H9 (cell line): ENCODE data around the gene MYL3. TPM values are rescaled to one million over a fixed set of nuclear protein-coding genes. Genes with fewer than 3 reads are reported as not detected.

Experiments used
- DNase-seq: peaks from one replicate; pipeline ENCODE4 v3.0.0-alpha.2; 2017
- H2AFZ ChIP-seq: one replicate; pipeline ENCODE4 v1.6.1; 2013; ENCODE audit warnings: mild to moderate bottlenecking, low read length, control low read depth, moderate library complexity
- H2AK5ac ChIP-seq: 2 replicates; pipeline ENCODE4 v1.6.1; 2013; ENCODE audit warnings: low read length, control low read depth, mixed read lengths; ENCODE audit not compliant: insufficient read length
- H2BK120ac ChIP-seq: one replicate; pipeline ENCODE4 v1.6.1; 2013; ENCODE audit warnings: low read depth, mild to moderate bottlenecking, low read length, control low read depth, inconsistent platforms; ENCODE audit not compliant: poor library complexity, severe bottlenecking
- H2BK12ac ChIP-seq: 2 replicates; pipeline ENCODE4 v1.6.1; 2013; ENCODE audit warnings: low read length, control low read depth, mixed read lengths, low read depth; ENCODE audit not compliant: insufficient read length
- H2BK15ac ChIP-seq: 2 replicates; pipeline ENCODE4 v1.6.1; 2013; ENCODE audit warnings: low read depth, low read length, control low read depth
- H2BK20ac ChIP-seq: one replicate; pipeline ENCODE4 v1.6.1; 2013; ENCODE audit warnings: low read depth, mild to moderate bottlenecking, low read length, control low read depth, inconsistent platforms; ENCODE audit not compliant: poor library complexity, severe bottlenecking
- H2BK5ac ChIP-seq: 2 replicates; pipeline ENCODE4 v1.6.1; 2013; ENCODE audit warnings: low read length, control low read depth, mixed read lengths; ENCODE audit not compliant: insufficient read length
- H3K14ac ChIP-seq: 2 replicates; pipeline ENCODE4 v1.6.1; 2013; ENCODE audit warnings: low read length, control low read depth; ENCODE audit not compliant: insufficient read depth
- H3K18ac ChIP-seq: 2 replicates; pipeline ENCODE4 v1.6.1; 2013; ENCODE audit warnings: low read depth, mild to moderate bottlenecking, mixed read lengths, low read length, control low read depth; ENCODE audit not compliant: insufficient read length
- H3K23ac ChIP-seq: 2 replicates; pipeline ENCODE4 v1.6.1; 2013; ENCODE audit warnings: low read length, control low read depth, mixed read lengths, low read depth; ENCODE audit not compliant: insufficient read length
- H3K23me2 ChIP-seq: 2 replicates; pipeline ENCODE4 v1.6.1; 2013; ENCODE audit warnings: low read depth, mild to moderate bottlenecking, mixed read lengths, low read length, control low read depth; ENCODE audit not compliant: insufficient read length, poor library complexity, severe bottlenecking
- H3K27ac ChIP-seq: 2 replicates; pipeline ENCODE4 v1.5.1; 2013; ENCODE audit warnings: low read length, control low read depth, mixed read lengths, low read depth; ENCODE audit not compliant: insufficient read length
- H3K27me3 ChIP-seq: 2 replicates; pipeline ENCODE4 v1.6.1; 2013; ENCODE audit warnings: low read length, control low read depth, inconsistent platforms; ENCODE audit not compliant: insufficient read depth
- H3K4ac ChIP-seq: 2 replicates; pipeline ENCODE4 v1.6.1; 2013; ENCODE audit warnings: low read depth, mild to moderate bottlenecking, control low read depth, inconsistent platforms, low read length, moderate library complexity
- H3K4me1 ChIP-seq: 2 replicates; pipeline ENCODE4 v1.6.1; 2013; ENCODE audit warnings: low read length, control low read depth, inconsistent platforms; ENCODE audit not compliant: insufficient read depth
- H3K4me2 ChIP-seq: 2 replicates; pipeline ENCODE4 v1.6.1; 2013; ENCODE audit warnings: low read length, control low read depth, mixed read lengths; ENCODE audit not compliant: insufficient read length, insufficient read depth
- H3K56ac ChIP-seq: 2 replicates; pipeline ENCODE4 v1.6.1; 2013; ENCODE audit warnings: low read depth, mild to moderate bottlenecking, mixed read lengths, low read length, control low read depth; ENCODE audit not compliant: insufficient read length
- H3K79me1 ChIP-seq: 2 replicates; pipeline ENCODE4 v1.6.1; 2013; ENCODE audit warnings: low read depth, mild to moderate bottlenecking, moderate library complexity, low read length, control low read depth, inconsistent platforms; ENCODE audit not compliant: insufficient read depth, poor library complexity, severe bottlenecking
- H3K79me2 ChIP-seq: 2 replicates; pipeline ENCODE4 v1.6.1; 2013; ENCODE audit warnings: low read length, control low read depth, inconsistent platforms; ENCODE audit not compliant: insufficient read depth
- H3K9ac ChIP-seq: 2 replicates; pipeline ENCODE4 v1.6.1; 2013; ENCODE audit warnings: low read length, control low read depth, mixed read lengths; ENCODE audit not compliant: insufficient read length; ENCODE audit errors: extremely low read depth
- H3K9me3 ChIP-seq: one replicate; pipeline ENCODE4 v1.6.1; 2013; ENCODE audit warnings: low read depth, low read length, inconsistent platforms; ENCODE audit not compliant: control insufficient read depth
- H3T11ph ChIP-seq: one replicate; pipeline ENCODE4 v1.6.1; 2013; ENCODE audit warnings: mild to moderate bottlenecking, low read length, control low read depth, inconsistent platforms
- H4K20me1 ChIP-seq: one replicate; pipeline ENCODE4 v1.6.1; 2013; ENCODE audit not compliant: control insufficient read depth, insufficient read length, insufficient read depth
- H4K5ac ChIP-seq: 2 replicates; pipeline ENCODE4 v1.6.1; 2013; ENCODE audit warnings: low read depth, mild to moderate bottlenecking, mixed read lengths, low read length, control low read depth; ENCODE audit not compliant: insufficient read length
- H4K8ac ChIP-seq: replicated peaks from 2 replicates; pipeline ENCODE4 v1.6.1; 2013; ENCODE audit warnings: low read length, control low read depth, mixed read lengths, low read depth; ENCODE audit not compliant: insufficient read length
- H4K91ac ChIP-seq: 2 replicates; pipeline ENCODE4 v1.6.1; 2013; ENCODE audit warnings: low read depth, mild to moderate bottlenecking, moderate library complexity, mixed read lengths, low read length, control low read depth; ENCODE audit not compliant: insufficient read length
- H3K27ac Mint-ChIP-seq, 3 experiments: 2 replicates in 2 of 3; 3 replicates in 1 of 3; pipeline ENCODE4 v1.8.0; 2020 to 2021; ENCODE audit warnings: mixed read lengths in 3 of 3, mild to moderate bottlenecking in 1 of 3, moderate library complexity in 1 of 3
- H3K27me3 Mint-ChIP-seq: 2 replicates; pipeline ENCODE4 v1.8.0; 2021; ENCODE audit warnings: low read depth, mild to moderate bottlenecking, moderate library complexity, mixed read lengths
- H3K36me3 Mint-ChIP-seq, 3 experiments: 2 replicates in 2 of 3; 3 replicates in 1 of 3; pipeline ENCODE4 v1.8.0; 2020 to 2021; ENCODE audit warnings: low read depth in 3 of 3, mixed read lengths in 3 of 3; ENCODE audit not compliant: insufficient read depth in 1 of 3
- H3K4me1 Mint-ChIP-seq, 2 experiments: 2 replicates each; pipeline ENCODE4 v1.8.0; 2020; ENCODE audit warnings: mixed read lengths in 2 of 2
- H3K4me3 Mint-ChIP-seq, 2 experiments: 2 replicates in 1 of 2; 3 replicates in 1 of 2; pipeline ENCODE4 v1.8.0; 2020 to 2021; ENCODE audit warnings: mild to moderate bottlenecking in 2 of 2, mixed read lengths in 2 of 2, moderate library complexity in 1 of 2
- H3K9me3 Mint-ChIP-seq, 2 experiments: 2 replicates in 1 of 2; 3 replicates in 1 of 2; pipeline ENCODE4 v1.8.0; 2020; ENCODE audit warnings: mild to moderate bottlenecking in 2 of 2, mixed read lengths in 2 of 2, moderate library complexity in 1 of 2
- WGBS: extraction: QIAGEN DNeasy Blood & Tissue Kit; methylation state at CpG from one replicate; pipeline ENCODE4 v1.1.7; 2013; ENCODE audit warnings: missing lambda C conversion rate, low lambda C conversion rate, mixed read lengths; ENCODE audit not compliant: insufficient read length; ENCODE audit errors: extremely low coverage; 5-methylcytosine and 5-hydroxymethylcytosine counted together
- total RNA-seq: library from RNA; stranded (reverse); gene quantifications from 2 replicates; pipeline ENCODE4 v1.2.1, GENCODE V29; 2021
- TF ChIP-seq, protein P1 (sequence below): fragments of 200-600 bp; sonication (generic); conservative IDR thresholded peaks from 3 replicates; pipeline ENCODE4 v1.8.0; 2021; ENCODE audit warnings: antibody characterized with exemption, mild to moderate bottlenecking

MYL3 gene
- total RNA-seq, 1 experiment from 2014 or later = 0.24 TPM

- H3K27me3 Mint-ChIP-seq = peaks cover 37% of the 10 kb centered on the region
- H3K9ac ChIP-seq = no peak overlapping the region
These were observed 5.5 kb downstream of the MYL3 start for GRCh38 chr3:46857485-46858341.

More at GRCh38 chr3:46857485-46858341, 5.5 kb downstream of the MYL3 start:
- Histone ChIP-seq H2AK5ac (no peak overlapping the region), H3K23me2 (no peaks in the 10 kb centered on the region), H3K4me2 (no peak overlapping the region), H2BK12ac (no peak overlapping the region), H3K18ac (no peak overlapping the region), H3K27me3 (no peaks in the 10 kb centered on the region), H3K4ac (no peak overlapping the region), H4K91ac (no peak overlapping the region), H3K4me1 (no peaks in the 10 kb centered on the region), H2BK20ac (no peak overlapping the region), H3K9me3 (no peaks in the 10 kb centered on the region), H3K79me2 (no peaks in the 10 kb centered on the region), H2BK5ac (no peak overlapping the region), H3K14ac (no peak overlapping the region), H3K56ac (no peak overlapping the region), H4K20me1 (no peaks in the 10 kb centered on the region), H3T11ph (no peak overlapping the region), H3K79me1 (no peaks in the 10 kb centered on the region), H3K23ac (no peak overlapping the region), H4K8ac (no peak overlapping the region), H2AFZ (no peak overlapping the region), H4K5ac (no peak overlapping the region), H2BK120ac (no peak overlapping the region), H2BK15ac (no peak overlapping the region), H3K27ac (no peak overlapping the region)
- Mint-ChIP-seq H3K36me3 (no peaks in the 10 kb centered on the region), H3K4me1 (no peaks in the 10 kb centered on the region), H3K27ac (no peak overlapping the region), H3K9me3 (no peaks in the 10 kb centered on the region; a peak in 1 of 5 replicates), H3K4me3 (no peak overlapping the region)
- DNase-seq = no peak
- WGBS = 100% methylated on average over 1 of the region's 10 CpGs
- TF ChIP-seq, protein P1, sequence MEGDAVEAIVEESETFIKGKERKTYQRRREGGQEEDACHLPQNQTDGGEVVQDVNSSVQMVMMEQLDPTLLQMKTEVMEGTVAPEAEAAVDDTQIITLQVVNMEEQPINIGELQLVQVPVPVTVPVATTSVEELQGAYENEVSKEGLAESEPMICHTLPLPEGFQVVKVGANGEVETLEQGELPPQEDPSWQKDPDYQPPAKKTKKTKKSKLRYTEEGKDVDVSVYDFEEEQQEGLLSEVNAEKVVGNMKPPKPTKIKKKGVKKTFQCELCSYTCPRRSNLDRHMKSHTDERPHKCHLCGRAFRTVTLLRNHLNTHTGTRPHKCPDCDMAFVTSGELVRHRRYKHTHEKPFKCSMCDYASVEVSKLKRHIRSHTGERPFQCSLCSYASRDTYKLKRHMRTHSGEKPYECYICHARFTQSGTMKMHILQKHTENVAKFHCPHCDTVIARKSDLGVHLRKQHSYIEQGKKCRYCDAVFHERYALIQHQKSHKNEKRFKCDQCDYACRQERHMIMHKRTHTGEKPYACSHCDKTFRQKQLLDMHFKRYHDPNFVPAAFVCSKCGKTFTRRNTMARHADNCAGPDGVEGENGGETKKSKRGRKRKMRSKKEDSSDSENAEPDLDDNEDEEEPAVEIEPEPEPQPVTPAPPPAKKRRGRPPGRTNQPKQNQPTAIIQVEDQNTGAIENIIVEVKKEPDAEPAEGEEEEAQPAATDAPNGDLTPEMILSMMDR = no peak
